ENCODE results near the gene CAMSAP3.

CAMSAP3 gene

DNA sequence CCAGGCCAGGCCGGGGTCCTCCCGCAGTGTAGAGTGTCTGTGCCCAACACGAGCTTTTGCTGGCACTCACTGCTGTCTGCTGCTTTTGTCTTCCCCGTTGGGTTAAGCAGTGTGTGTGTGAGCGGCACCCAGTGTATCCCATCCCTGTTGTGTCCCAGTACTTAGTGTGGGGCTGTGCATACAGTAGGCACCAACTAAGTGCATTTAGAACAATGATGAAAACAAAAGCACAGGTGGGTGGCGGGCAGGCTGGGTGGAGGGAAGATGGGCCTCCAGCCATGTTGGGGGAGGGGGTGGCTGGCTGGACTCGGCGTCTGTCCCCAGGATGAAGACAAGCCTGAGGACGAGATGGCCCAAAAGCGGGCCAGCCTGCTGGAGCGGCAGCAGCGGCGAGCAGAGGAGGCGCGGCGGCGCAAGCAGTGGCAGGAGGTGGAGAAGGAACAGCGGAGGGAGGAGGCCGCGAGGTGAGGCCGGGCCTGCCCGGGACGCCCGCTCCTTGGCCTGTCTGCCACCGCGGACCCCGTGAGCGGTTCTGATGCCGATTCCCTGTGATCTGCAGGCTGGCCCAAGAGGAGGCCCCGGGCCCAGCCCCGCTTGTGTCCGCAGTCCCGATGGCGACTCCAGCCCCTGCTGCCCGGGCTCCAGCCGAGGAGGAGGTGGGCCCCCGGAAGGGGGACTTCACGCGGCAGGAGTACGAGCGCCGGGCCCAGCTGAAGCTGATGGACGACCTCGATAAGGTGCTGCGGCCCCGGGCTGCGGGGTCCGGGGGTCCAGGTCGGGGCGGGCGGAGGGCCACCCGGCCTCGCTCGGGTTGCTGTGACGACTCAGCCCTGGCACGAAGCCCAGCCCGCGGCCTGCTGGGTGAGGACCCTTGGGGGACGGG, 19.4 kb downstream of the CAMSAP3 start:
- no peak for FAIRE-seq
- no peak for DNase-seq (ENCODE audit: insufficient read length, low spot score)
- TF ChIP-seq POLR2A (IDR thresholded peaks at IDR 0.05; ENCODE audit: low read depth, low read length): no peak

DNA sequence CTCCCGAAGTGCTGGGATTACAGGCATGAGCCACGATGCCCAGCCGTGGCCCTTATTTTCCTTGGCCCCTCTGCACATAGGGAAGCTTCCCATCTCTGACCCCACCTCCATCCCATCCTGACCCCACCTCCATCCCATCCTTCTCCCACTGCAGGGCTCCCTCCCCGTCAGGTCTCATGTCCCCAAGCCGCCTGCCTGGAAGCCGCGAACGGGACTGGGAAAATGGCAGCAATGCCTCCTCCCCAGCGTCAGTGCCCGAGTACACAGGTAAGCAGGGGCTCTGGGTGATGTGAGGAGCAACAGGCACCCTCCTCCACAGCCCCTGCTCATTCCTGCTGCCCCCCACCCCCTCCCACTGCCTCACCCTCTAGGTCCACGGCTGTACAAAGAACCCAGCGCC, 21.5 kb downstream of the CAMSAP3 start:
- FAIRE-seq: no peak
- no peak for DNase-seq (ENCODE audit: insufficient read length, low spot score)
- no peak for TF ChIP-seq POLR2A (IDR thresholded peaks at IDR 0.05; ENCODE audit: low read depth, low read length)

DNA sequence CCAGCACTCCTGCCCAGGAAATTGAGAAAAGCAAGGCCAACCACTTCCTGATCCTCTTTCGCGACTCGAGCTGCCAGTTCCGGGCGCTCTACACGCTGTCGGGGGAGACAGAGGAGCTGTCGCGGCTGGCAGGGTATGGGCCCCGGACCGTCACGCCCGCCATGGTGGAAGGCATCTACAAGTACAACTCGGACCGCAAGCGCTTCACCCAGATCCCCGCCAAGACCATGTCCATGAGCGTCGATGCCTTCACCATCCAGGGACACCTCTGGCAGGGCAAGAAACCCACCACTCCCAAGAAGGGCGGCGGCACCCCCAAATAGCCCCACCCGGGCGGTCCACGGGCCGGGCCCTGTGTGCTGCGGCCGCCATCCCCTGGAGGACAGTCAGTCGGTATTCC, 22.1 kb downstream of the CAMSAP3 start:
- no peak for FAIRE-seq
- DNase-seq (ENCODE audit: insufficient read length, low spot score): no peak

DNA sequence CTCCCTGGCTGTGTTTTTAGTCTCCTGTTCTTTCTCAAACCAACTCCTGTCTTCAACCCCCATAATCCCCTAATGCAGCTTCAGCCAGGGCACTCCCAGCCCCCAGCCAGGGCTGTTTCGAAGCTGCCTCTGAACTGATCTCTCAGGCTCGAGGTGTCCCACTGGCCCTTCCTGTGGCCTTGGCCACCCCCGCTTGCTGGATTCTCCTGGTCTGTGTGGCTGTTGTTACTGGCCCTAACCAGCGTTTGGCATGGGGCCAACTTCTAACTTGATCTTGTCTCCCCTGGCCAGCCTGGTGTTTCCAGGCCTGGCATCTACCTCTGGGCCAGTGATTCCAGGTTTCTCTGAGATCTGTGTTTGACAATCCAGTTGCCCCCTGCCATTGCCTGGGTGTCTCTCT, 22.7 kb downstream of the CAMSAP3 start:
- FAIRE-seq (no peak), DNase-seq (ENCODE audit: insufficient read length, low spot score) (no peak)

More for the DNA sequence above, 22.1 kb downstream of the CAMSAP3 start:
- no peak for TF ChIP-seq POLR2A (IDR thresholded peaks at IDR 0.05; ENCODE audit: low read depth, low read length)

DNA sequence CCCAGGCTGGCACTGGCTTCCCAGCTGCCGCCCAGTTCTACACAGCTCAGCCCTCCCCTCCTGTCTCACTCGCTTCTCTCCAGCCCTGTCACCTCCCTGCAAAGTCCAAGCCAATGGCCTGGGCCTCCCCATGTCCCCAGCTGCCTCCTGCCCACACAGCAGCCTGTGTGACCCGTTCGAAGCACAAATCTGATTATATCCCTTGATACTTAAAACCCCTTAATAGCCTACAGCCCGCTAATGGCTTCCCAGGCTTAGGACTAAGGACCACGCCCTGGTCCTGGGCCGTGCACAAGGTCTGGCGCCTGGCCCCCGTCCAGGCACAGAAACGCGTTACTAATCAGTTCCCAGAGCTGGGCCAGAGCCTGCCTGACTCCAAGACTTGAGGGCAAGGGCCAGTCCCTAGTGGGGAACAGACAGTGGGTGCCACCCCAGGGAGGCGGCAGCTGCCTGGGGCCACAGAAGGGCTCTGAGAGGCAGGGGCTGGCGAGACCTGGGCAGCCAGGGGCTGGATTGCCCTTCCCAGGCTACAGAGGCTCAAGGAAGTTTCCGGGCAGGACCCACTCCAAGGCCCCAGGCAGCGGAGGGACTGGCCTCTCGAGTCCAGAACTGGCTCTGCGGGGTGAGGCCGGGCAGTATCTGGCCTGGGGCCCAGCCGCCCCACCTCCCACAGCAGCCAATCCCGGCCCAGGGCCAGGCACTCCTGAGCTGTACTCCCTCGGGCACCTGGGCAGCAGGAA, 23.3 kb downstream of the CAMSAP3 start:
- no peak for TF ChIP-seq POLR2A (IDR thresholded peaks at IDR 0.05; ENCODE audit: low read depth, low read length)
- DNase-seq (ENCODE audit: insufficient read length, low spot score) (no peak), FAIRE-seq (no peak)

More for the DNA sequence above, 22.7 kb downstream of the CAMSAP3 start:
- TF ChIP-seq POLR2A (IDR thresholded peaks at IDR 0.05; ENCODE audit: low read depth, low read length): no peak

DNA sequence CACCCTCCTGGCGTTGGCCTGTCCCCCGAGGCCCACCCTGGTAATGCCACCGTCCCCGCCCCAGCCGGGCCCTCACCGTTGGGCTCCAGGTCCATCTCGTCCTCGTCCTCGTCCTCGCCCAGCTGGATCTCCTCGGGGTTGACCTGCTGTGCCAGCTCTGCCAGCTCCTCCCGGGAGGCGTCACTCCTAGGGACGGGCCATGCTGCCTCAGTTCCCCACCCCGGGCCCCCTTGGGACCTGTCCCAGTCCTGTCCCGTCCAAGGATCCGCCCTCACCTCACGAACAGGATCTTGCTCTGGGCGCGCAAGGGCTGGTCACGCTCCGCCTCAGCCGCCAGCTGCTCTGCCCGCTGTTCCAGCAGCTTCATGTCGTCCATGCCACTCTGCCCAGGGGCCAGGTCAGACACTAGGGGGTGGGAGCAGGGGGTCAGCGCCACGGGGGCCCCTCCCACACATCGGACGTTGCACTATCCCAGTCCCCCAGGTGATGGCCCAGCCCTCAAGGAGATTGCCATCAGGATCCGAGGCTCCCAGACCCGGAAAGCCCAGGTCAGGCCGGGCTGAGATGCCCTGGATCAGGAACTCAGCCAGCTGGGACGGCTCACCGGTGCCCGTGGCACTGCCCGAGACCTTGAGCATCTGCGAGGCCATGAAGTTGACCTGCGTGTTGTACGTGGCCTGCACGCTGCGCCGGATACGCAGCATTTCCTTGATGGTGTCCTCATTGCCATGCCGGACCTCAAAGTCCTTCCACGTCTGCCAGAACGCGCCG, 24.2 kb downstream of the CAMSAP3 start:
- DNase-seq (ENCODE audit: insufficient read length, low spot score): no peak
- TF ChIP-seq POLR2A (IDR thresholded peaks at IDR 0.05; ENCODE audit: low read depth, low read length): no peak
- no peak for FAIRE-seq

DNA sequence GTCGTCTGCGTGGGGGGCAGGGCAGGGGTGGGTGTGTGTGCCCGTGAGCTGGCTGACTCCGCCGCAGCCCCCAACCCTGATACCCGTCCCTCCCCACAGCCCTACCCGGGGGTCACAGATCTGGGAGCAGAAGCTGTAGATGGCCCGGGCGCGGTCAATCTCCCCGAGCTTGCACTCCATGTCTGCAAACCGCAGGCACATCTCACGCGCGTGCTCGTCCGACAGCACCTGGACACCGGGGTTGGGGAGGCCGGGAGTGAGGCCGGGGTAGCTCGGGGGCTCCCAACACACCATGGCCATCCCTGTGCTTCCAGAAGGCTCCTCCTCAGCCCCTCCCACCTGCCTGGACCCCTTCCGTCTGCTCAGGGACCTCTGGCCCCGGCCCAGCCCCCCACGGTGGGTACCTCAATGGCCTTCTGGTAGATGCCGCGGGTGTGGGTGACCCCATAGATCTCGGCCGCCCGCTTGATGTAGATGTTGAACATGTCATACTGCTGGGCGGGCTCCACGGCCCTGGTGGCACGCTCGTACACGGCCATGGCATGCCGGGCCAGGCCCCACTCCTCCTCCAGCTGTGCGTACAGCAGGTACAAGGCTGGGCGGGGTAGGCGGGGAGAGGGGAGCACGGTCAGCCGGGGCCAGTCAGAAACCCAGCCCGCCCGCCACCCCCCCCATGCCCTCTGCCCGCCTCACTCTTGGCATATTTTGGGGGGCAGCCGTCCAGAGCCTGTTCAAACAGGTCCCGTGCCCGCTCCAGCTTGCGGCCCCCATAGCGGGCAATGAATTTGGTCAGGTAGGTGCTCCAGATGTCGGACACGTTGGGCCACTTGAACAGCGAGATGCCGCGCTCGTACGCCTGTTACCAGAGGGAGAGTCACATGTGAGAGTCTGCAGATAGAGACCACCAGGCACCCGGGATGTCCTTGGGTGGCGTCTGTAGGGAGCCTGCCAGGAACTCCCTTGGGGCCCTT, 25.1 kb downstream of the CAMSAP3 start:
- DNase-seq (ENCODE audit: insufficient read length, low spot score): no peak
- no peak for TF ChIP-seq POLR2A (IDR thresholded peaks at IDR 0.05; ENCODE audit: low read depth, low read length)
- no peak for FAIRE-seq

DNA sequence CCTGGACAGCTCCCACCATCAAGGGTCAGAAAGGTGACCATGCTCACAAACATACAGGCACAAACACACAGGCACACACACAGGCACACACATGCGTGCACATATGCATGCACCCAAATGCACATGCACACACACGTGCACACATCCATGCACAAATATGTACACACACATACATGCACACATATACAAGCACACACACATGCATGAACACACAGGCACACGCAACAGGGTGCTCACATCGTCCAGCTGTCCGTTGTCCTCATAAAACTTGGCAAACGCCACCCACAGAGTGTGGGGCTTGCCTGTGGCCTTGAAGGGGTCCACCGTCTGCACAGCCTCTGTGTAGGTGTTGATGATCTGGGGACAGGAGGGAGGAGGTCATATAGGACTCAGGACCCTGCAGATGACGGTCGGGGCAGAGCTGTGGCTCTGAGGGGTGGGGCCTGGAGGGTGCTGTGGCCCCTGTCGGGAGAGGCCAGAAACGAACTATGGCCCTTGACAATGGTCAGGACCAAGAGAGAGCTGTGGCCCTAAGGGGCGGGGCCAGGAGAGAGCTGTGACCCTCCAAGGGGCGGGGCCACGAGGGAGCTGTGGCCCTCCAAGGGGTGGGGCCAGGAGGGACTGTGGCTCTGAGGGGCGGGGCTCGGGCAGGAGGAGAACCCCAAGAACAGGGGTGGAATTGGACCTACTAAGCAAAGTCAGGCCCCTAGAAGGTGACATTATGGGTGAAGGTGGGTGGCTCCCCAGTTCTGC, 27.4 kb downstream of the CAMSAP3 start:
- DNase-seq (ENCODE audit: insufficient read length, low spot score): no peak
- FAIRE-seq: no peak
- no peak for TF ChIP-seq POLR2A (IDR thresholded peaks at IDR 0.05; ENCODE audit: low read depth, low read length)

DNA sequence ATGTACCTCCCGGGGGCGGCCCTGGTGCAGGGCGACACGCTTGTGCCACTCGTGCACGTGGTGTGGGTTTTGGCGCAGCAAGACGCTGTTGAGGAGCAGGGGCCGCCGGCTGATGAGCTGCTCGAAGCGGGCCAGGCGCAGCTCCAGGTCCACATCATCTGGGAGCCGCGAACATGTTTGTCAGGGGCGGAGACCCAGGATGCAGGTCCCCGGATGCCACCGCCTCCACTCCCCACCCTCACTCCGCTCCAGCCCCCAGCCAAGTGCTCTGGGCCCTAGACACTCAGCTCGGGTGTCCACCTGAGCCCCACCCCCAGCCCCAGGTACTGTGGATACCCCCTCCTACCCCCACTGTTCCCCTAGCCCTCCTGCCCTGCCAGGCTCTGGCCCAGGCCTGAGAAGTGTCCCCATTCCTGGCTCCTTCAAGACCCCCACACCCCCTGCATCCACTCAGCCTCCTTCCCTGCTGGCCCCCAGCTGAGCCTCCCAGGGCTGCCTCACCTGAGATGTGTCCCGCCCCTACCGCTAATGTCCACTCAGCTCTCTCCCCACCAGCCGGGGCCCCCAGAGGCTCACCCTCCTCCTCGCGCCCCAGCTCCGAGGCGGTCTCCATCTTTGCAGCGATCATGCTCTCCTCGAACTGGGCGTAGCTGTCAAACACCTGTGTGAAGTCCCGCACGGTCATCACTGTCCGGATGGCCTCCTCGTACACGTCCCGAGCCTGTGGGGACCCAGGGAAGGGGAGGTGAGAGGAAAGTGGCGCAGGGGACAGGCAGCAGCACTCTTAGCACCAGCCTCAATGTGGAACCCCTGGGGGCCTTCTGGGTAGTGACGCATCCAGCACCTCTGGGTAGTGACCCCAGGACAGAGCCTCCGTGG, 28.3 kb downstream of the CAMSAP3 start:
- no peak for DNase-seq (ENCODE audit: insufficient read length, low spot score)
- FAIRE-seq: no peak
- no peak for TF ChIP-seq POLR2A (IDR thresholded peaks at IDR 0.05; ENCODE audit: low read depth, low read length)

DNA sequence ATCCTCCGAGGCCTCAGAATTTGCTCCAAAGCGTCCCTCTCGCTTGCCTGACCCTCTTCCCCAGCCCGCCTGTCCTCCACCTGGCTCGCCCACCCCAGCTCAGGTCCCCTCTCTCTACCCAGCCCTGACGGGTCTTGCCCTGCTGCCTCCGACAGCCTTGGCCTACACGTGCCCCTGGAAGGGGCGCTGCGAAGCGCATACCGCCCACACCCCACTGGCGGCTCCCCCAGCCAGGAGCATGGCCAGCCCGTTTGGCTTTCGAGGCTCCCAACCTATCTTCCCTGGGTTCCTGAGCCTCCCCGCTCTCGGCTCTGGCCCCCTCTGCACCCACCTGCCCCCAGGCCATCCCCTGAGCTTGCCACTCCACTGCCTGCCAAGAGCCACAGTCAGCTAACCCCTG, 29.1 kb downstream of the CAMSAP3 start:
- DNase-seq (ENCODE audit: insufficient read length, low spot score) (no peak), FAIRE-seq (no peak)
- TF ChIP-seq POLR2A (IDR thresholded peaks at IDR 0.05; ENCODE audit: low read depth, low read length): no peak

DNA sequence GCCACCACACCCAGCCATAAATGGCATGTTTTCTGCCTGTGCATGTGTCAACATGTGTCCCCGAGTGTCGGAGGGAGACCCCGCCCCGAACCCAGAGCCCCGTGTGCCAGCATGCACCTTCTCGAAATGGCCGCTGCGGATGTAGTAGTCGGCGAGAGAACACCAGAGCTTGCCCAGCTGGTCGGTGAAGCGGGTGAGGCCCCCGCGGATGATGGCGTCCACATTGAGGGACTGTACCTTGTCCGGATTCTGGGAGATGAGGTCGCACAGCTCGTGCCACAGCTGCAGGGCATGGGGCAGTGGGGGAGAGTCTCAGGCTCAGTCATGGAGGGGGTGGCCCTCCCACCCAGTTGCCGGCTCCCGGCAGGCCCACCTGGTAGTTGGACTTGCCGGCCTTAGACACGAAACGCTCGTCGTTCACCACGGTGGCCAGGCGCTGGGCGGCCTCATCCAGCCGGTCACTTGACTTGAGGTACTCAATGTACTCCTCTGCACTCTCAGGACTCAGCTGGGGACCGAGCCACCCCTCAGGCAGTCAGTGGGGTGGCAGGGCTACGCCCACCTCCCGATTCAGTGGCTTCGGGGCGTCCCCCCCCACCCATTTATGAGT, 30.2 kb downstream of the CAMSAP3 start:
- FAIRE-seq (no peak), DNase-seq (ENCODE audit: insufficient read length, low spot score) (no peak)
- no peak for TF ChIP-seq POLR2A (IDR thresholded peaks at IDR 0.05; ENCODE audit: low read depth, low read length)

Data from H54 (cell line).